Activated naive CD8-positive, alpha-beta T cell (primary cell): ENCODE measurements around the gene DMP1.
"Not testable (repeated sequence)": the region's sequence is repeated elsewhere in the genome, so short reads cannot be mapped to it uniquely, and the experiment has no call there.

Source experiments
- H3K27ac Mint-ChIP-seq: one replicate; pipeline ENCODE4 v1.8.0; 2021; ENCODE audit warnings: mixed read lengths
- H3K27me3 Mint-ChIP-seq: one replicate; pipeline ENCODE4 v1.8.0; 2021; ENCODE audit warnings: mixed read lengths
- H3K36me3 Mint-ChIP-seq: one replicate; pipeline ENCODE4 v1.8.0; 2021; ENCODE audit warnings: mixed read lengths
- H3K4me1 Mint-ChIP-seq: one replicate; pipeline ENCODE4 v1.8.0; 2021; ENCODE audit warnings: low read depth, mixed read lengths
- H3K4me3 Mint-ChIP-seq: one replicate; pipeline ENCODE4 v1.8.0; 2021; ENCODE audit warnings: mild to moderate bottlenecking, mixed read lengths
- H3K9me3 Mint-ChIP-seq: one replicate; pipeline ENCODE4 v1.8.0; 2021; ENCODE audit warnings: low read depth, mixed read lengths

DMP1 gene

DNA sequence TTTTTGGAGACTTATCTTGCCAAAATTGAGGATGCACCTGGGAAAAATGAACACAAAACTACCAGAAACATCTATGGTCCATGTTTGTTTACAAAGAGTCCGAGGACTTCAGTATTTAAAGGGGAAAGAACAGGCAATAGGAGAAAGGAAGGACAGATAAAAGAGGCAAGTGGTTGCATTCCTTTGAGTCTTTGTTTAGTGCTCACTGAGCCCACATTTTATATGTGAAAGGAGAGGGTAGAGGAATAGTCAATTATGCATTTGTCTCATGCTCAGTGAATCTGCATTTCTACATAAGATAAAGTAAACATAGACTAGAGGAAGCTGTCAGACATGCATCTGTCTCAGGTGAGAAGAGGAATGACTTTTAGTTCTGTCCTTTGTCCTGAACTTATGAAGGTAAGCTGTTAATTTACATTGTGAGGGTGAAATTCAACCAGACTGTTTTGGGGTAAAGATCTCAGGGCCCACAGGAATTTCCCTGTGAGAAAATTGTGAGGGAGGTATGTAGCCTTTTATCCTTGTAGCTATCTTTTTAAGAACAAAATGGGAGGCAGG is 4.5 kb downstream of the DMP1 start:
- H3K4me1 Mint-ChIP-seq, result no peaks in the 10 kb centered on the region
- peaks cover 3% of the 10 kb centered on the region for H3K27me3 Mint-ChIP-seq
- H3K36me3 Mint-ChIP-seq, result no peaks in the 10 kb centered on the region
- H3K9me3 Mint-ChIP-seq, result no peaks in the 10 kb centered on the region
- no peak overlapping the region for H3K4me3 Mint-ChIP-seq
- no peak overlapping the region for H3K27ac Mint-ChIP-seq

- Mint-ChIP-seq H3K27ac (no peak overlapping the region), H3K4me1 (no peaks in the 10 kb centered on the region), H3K27me3 (peaks cover 2% of the 10 kb centered on the region), H3K36me3 (no peaks in the 10 kb centered on the region), H3K4me3 (no peak overlapping the region), H3K9me3 (no peaks in the 10 kb centered on the region)
Observed at GRCh38 chr4:87657525-87657924, 7.4 kb downstream of the DMP1 start.

GRCh38 chr4:87659247-87659931 is 9.3 kb downstream of the DMP1 start:
- Mint-ChIP-seq H3K36me3 (no peaks in the 10 kb centered on the region), H3K4me1 (no peaks in the 10 kb centered on the region), H3K27ac (no peak overlapping the region), H3K4me3 (no peak overlapping the region), H3K9me3 (no peaks in the 10 kb centered on the region), H3K27me3 (peaks cover 7% of the 10 kb centered on the region)

GRCh38 chr4:87662871-87663270 is 12.8 kb downstream of the DMP1 start:
- H3K27me3 Mint-ChIP-seq, result peaks cover 7% of the 10 kb centered on the region
- H3K27ac Mint-ChIP-seq, result no peak overlapping the region
- H3K9me3 Mint-ChIP-seq, result no peaks in the 10 kb centered on the region
- no peaks in the 10 kb centered on the region for H3K36me3 Mint-ChIP-seq
- H3K4me1 Mint-ChIP-seq, result no peaks in the 10 kb centered on the region
- no peak overlapping the region for H3K4me3 Mint-ChIP-seq

- H3K27me3 Mint-ChIP-seq, result peaks cover 6% of the 10 kb centered on the region
- peaks cover 21% of the 10 kb centered on the region for H3K9me3 Mint-ChIP-seq
- no peak overlapping the region for H3K27ac Mint-ChIP-seq
- H3K4me3 Mint-ChIP-seq, result no peak overlapping the region
- no peaks in the 10 kb centered on the region for H3K4me1 Mint-ChIP-seq
- peaks cover 3% of the 10 kb centered on the region for H3K36me3 Mint-ChIP-seq
Observed at GRCh38 chr4:87669373-87669772, 19.3 kb downstream of the DMP1 start.

DNA sequence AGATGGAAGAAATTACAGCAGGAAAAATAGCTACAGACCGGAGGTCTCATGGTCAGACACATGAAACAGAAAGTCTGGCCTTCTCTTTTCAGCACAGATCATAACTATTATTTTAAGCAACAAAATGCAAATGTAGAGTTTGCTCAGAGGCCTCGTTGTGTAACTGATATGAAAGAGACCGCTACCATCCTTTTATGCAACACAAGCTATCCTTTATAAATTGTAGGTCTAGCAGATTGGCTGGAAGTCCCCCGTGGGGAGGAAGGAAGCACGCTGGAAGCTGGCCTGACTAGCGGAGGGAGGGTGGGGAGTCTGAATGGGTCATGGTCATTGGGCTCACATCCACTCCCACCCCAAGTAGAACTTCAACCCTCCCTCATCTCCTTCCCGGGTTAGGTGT is 27.7 kb downstream of the DMP1 start:
- Mint-ChIP-seq H3K4me3 (no peak overlapping the region), H3K4me1 (no peaks in the 10 kb centered on the region), H3K36me3 (no peaks in the 10 kb centered on the region)

DNA sequence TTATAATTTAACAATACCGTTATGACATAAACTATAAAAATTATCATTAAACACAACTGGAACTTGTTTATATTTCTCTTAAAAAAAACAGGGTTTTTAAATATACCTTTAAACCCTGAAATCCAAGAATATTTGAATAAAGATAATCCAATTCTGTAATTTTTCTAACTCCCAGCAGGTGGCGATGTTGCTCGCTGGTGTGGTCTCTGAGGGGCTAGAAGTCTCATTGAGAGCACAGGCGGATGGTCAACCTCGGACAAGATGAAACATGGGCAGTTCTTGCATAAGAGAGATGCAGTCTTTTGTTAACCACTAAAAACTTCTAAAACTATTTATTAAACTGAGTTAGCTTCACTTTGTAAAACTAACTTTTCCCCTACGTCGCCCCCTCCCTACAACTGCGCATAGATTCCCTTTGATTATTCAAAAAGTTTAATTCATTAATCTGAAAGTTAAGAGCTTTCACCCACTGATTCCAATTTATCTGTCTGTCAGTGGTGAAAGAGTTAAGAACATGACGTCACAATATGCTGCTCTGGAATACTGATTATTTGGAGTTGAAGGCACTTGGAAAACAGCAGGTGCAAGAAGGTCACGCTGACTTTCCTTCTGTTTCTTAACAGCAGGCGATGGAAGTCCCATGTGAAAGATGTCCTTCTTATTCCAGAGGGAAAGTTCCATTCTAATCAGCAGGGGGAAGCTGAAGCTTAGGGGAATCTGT is 29.5 kb downstream of the DMP1 start:
- Mint-ChIP-seq H3K27me3 (peaks cover 3% of the 10 kb centered on the region), H3K9me3 (no peaks in the 10 kb centered on the region), H3K4me1 (no peaks in the 10 kb centered on the region), H3K4me3 (no peak overlapping the region), H3K36me3 (no peaks in the 10 kb centered on the region), H3K27ac (no peak overlapping the region)

More for the DNA sequence above, 27.7 kb downstream of the DMP1 start:
- Mint-ChIP-seq H3K27me3 (peaks cover 4% of the 10 kb centered on the region), H3K27ac (no peak overlapping the region), H3K9me3 (peaks cover 5% of the 10 kb centered on the region)

DNA sequence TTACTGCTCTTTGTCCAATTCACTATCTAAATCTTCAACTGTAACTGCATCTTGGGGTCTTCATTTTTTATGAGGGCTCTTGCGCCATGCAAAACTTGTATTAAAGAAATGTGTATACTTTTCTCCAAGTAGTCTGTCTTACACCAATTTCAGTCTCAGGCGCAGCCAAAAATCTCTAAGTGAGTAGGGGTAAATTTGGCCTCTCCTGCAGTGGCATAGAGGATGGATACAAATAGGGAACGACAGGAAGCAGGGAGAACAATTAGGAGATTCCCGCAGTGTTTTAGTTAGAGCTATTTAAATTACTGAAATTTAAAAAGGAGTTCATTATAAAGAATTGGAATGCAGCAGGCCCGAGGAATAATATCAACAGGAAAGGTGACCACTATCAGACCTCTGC is 30.2 kb downstream of the DMP1 start:
- no peaks in the 10 kb centered on the region for H3K9me3 Mint-ChIP-seq
- no peaks in the 10 kb centered on the region for H3K36me3 Mint-ChIP-seq
- no peaks in the 10 kb centered on the region for H3K27me3 Mint-ChIP-seq
- no peak overlapping the region for H3K4me3 Mint-ChIP-seq
- no peak overlapping the region for H3K27ac Mint-ChIP-seq
- H3K4me1 Mint-ChIP-seq, result no peaks in the 10 kb centered on the region

GRCh38 chr4:87688316-87688715 is 38.2 kb downstream of the DMP1 start:
- Mint-ChIP-seq H3K27ac (no peak overlapping the region), H3K9me3 (no peaks in the 10 kb centered on the region), H3K27me3 (peaks cover 4% of the 10 kb centered on the region), H3K36me3 (peaks cover 8% of the 10 kb centered on the region), H3K4me1 (no peaks in the 10 kb centered on the region), H3K4me3 (no peak overlapping the region)

GRCh38 chr4:87690947-87691346 is 40.9 kb downstream of the DMP1 start:
- H3K36me3 Mint-ChIP-seq, H3K4me1 Mint-ChIP-seq, H3K4me3 Mint-ChIP-seq, H3K27ac Mint-ChIP-seq, H3K9me3 Mint-ChIP-seq, H3K27me3 Mint-ChIP-seq: not testable (repeated sequence)

DNA sequence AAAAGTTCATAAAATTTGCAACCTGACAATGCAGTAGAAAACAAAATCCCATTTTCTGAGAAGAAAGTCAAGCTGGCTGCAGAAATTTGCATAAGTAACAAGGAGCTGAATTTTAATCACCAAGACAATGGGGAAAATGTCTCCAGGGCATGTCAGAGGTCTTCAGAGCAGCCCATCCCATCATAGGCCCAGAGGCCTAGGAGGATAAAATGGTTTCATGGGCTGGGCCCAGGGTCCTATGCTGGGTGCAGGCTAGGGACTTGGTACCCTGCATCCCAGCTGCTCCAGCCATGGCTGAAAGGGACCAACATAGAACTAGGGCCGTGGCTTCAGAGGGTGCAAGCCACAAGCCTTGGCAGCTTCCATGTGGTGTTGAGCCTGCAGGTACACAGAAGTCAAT is 42.0 kb downstream of the DMP1 start:
- not testable (repeated sequence) for H3K27me3 Mint-ChIP-seq, H3K27ac Mint-ChIP-seq, H3K4me3 Mint-ChIP-seq, H3K36me3 Mint-ChIP-seq, H3K4me1 Mint-ChIP-seq, H3K9me3 Mint-ChIP-seq

GRCh38 chr4:87697272-87697671 is 47.2 kb downstream of the DMP1 start:
- Mint-ChIP-seq H3K4me3 (no peak overlapping the region), H3K27me3 (peaks cover 3% of the 10 kb centered on the region), H3K4me1 (no peaks in the 10 kb centered on the region)

GRCh38 chr4:87697945-87698344 is 47.9 kb downstream of the DMP1 start:
- H3K27me3 Mint-ChIP-seq, result peaks cover 3% of the 10 kb centered on the region
- no peaks in the 10 kb centered on the region for H3K4me1 Mint-ChIP-seq
- no peak overlapping the region for H3K4me3 Mint-ChIP-seq
- no peak overlapping the region for H3K27ac Mint-ChIP-seq
- no peaks in the 10 kb centered on the region for H3K9me3 Mint-ChIP-seq
- peaks cover 4% of the 10 kb centered on the region for H3K36me3 Mint-ChIP-seq

More at GRCh38 chr4:87697272-87697671, 47.2 kb downstream of the DMP1 start:
- Mint-ChIP-seq H3K27ac (no peak overlapping the region), H3K36me3 (peaks cover 5% of the 10 kb centered on the region), H3K9me3 (no peaks in the 10 kb centered on the region)

DNA sequence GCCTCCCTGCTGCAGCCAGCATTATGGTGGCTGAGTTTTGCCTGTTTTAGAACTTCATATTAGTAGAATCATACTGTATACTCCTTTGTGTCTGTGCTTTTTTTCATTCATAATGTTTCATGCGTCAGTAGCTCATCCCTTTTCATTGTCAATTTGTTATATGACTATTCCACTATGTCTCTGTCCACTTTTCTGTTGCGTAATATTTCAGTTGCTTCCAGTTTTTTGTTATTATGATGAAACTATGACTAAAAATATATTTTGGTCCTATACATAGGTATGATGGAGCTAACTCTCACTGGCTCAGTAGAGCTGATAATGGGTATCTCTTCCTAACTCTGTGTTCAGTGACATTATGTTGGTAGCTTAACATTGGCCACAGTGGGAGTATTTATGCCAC is 48.3 kb downstream of the DMP1 start:
- H3K27ac Mint-ChIP-seq, result no peak overlapping the region
- no peaks in the 10 kb centered on the region for H3K36me3 Mint-ChIP-seq
- no peaks in the 10 kb centered on the region for H3K9me3 Mint-ChIP-seq
- no peaks in the 10 kb centered on the region for H3K4me1 Mint-ChIP-seq
- no peak overlapping the region for H3K4me3 Mint-ChIP-seq
- H3K27me3 Mint-ChIP-seq, result peaks cover 3% of the 10 kb centered on the region

GRCh38 chr4:87704001-87704400 is 53.9 kb downstream of the DMP1 start:
- H3K9me3 Mint-ChIP-seq, result no peaks in the 10 kb centered on the region
- peaks cover 10% of the 10 kb centered on the region for H3K27me3 Mint-ChIP-seq
- H3K4me3 Mint-ChIP-seq, result no peak overlapping the region
- H3K27ac Mint-ChIP-seq, result no peak overlapping the region
- H3K4me1 Mint-ChIP-seq, result no peaks in the 10 kb centered on the region
- H3K36me3 Mint-ChIP-seq, result no peaks in the 10 kb centered on the region
